Kidney (tissue), 22 donors: ENCODE results near the gene ART1. TPM values are rescaled to one million over a fixed set of nuclear protein-coding genes. Genes with fewer than 3 reads are reported as not detected.
A peak's percentile ranks its signal among the peaks of the same experiment; 100 is the strongest.
"Not testable (repeated sequence)": the region's sequence is repeated elsewhere in the genome, so short reads cannot be mapped to it uniquely, and the experiment has no call there.

ENCODE experiments used
- DNase-seq, 5 donors: peaks; one replicate each; pipeline ENCODE4 v3.0.0-alpha.2; 2013 to 2020
- FAIRE-seq: peaks from 2 replicates; lab custom pipeline; 2012; peaks lifted over from hg19 to GRCh38; lab: Jason Lieb, UNC
- H3K27ac ChIP-seq, 2 donors: one replicate each; pipeline ENCODE4 v1.7.0; 2013; ENCODE audit warnings: low read depth in 2 of 2, low read length in 2 of 2, inconsistent platforms in 1 of 2
- H3K27me3 ChIP-seq: one replicate; pipeline ENCODE4 v1.7.1; 2013; ENCODE audit warnings: low read length, inconsistent platforms; ENCODE audit not compliant: control insufficient read depth, insufficient read depth
- H3K36me3 ChIP-seq, 3 donors: one replicate each; pipeline versions ENCODE4 v1.7.0 to v1.7.1; 2013; ENCODE audit warnings: low read length in 3 of 3, control low read depth in 1 of 3, inconsistent platforms in 1 of 3; ENCODE audit not compliant: insufficient read depth in 3 of 3, control insufficient read depth in 2 of 3
- H3K4me1 ChIP-seq, 3 donors: one replicate each; pipeline versions ENCODE4 v1.7.0 to v1.7.1; 2013; ENCODE audit warnings: low read length in 3 of 3, inconsistent platforms in 1 of 3, low read depth in 1 of 3; ENCODE audit not compliant: control insufficient read depth in 2 of 3, insufficient read depth in 2 of 3
- H3K4me3 ChIP-seq, 3 donors: one replicate each; pipeline versions ENCODE4 v1.7.0 to v1.8.1; 2013; ENCODE audit warnings: low read length in 3 of 3, control low read depth in 1 of 3, inconsistent platforms in 1 of 3
- H3K9ac ChIP-seq, 3 donors: one replicate each; pipeline versions ENCODE4 v1.7.0 to v1.7.1; 2013; ENCODE audit warnings: low read length in 3 of 3, control low read depth in 1 of 3, inconsistent platforms in 1 of 3
- H3K9me3 ChIP-seq, 3 donors: one replicate each; pipeline versions ENCODE4 v1.7.0 to v1.7.1; 2013; ENCODE audit warnings: low read length in 3 of 3, control low read depth in 1 of 3, inconsistent platforms in 1 of 3; ENCODE audit not compliant: control insufficient read depth in 2 of 3, insufficient read depth in 1 of 3
- CTCF ChIP-seq: IDR thresholded peaks from 3 replicates; pipeline ENCODE4 v1.5.1; 2012; ENCODE audit warnings: mild to moderate bottlenecking, moderate library complexity, borderline replicate concordance; ENCODE audit not compliant: insufficient read depth; ENCODE audit errors: extremely low read depth
- intact Hi-C: fragments of 100-400 bp; cut with DNase I; formaldehyde crosslinking; loops from one replicate; pipeline ENCODE4 v1.11.1; 2022
- long read RNA-seq, 10 donors: library from polyadenylated mRNA in 1 of 10; unstranded in 1 of 10; transcript quantifications; one replicate each; pipeline ENCODE4 v2.0.0 and lab custom pipeline, GENCODE V29; 2021 to 2026
- polyA plus RNA-seq: library from polyadenylated mRNA; stranded (reverse); fragments of 350-450 nt; fragmentation: Illumina TruSeq; extraction: RNeasy Lipid Tissue Mini Kit (QIAGEN cat#74804); gene quantifications from one replicate; pipeline ENCODE4 v1.2.3, GENCODE V29; 2014; ENCODE audit warnings: low read depth, low replicate concordance; ENCODE audit not compliant: insufficient read depth
- total RNA-seq: library from RNA; stranded (reverse); fragmentation: NEBNext Ultra II Directional; extraction: Animal tissue kit (Norgen Biotek cat#: 25700); gene quantifications from one replicate; pipeline ENCODE4 v1.2.1, GENCODE V29; 2021
- donor health status: control.
- donor health status: control.
- donor health status: control.
- donor health status: control.
- donor health status: control.
- donor health status: DM: yes; HTN: yes; CAD: no.
- donor health status: Normal renal cell carcinoma (clear cell type).

ART1 gene
- total RNA-seq (0.31 TPM), polyA plus RNA-seq (not detected)
- long read RNA-seq, donor 1, result 0 reads
- long read RNA-seq, donor 2, result 0 reads
- long read RNA-seq, donor 3, result 0 reads
- long read RNA-seq, donor 4, result 0 reads
- long read RNA-seq, donor 5, result 0 reads
- long read RNA-seq, donor 6, result 0 reads
- long read RNA-seq, donor 7, result 0 reads
- long read RNA-seq, donor 8, result 0 reads
- long read RNA-seq, donor 9, result 0 reads
- long read RNA-seq, donor 10, result 0 reads

- H3K4me3 ChIP-seq, result no peak within 1 kb of the TSS
- H3K4me1 ChIP-seq, result peaks cover 0 to 9% (median 6%) of the 10 kb centered on the region in 3 donors
- intact Hi-C loops, result no loop called here
- DNase-seq, result peak in 1 of 5 donors; percentile 25
- H3K9ac ChIP-seq, result no peak within 1 kb of the TSS
- H3K9me3 ChIP-seq, result no peaks in the 10 kb centered on the region
- peak within 1 kb of the TSS in 1 of 2 donors; percentile 64 for H3K27ac ChIP-seq
- H3K36me3 ChIP-seq, result no peaks in the 10 kb centered on the region
- no peaks in the 10 kb centered on the region for H3K27me3 ChIP-seq
- no peak for FAIRE-seq
- TF ChIP-seq CTCF, result no peak
These were observed at the start of gene ART1 for GRCh38 chr11:3644817-3645235. ART1 (plus strand) TSS chr11:3645128; CDS start chr11:3659214, 14,086 bp downstream.

- H3K9ac ChIP-seq, H3K36me3 ChIP-seq, H3K4me1 ChIP-seq, H3K4me3 ChIP-seq, DNase-seq, FAIRE-seq, H3K27me3 ChIP-seq, H3K27ac ChIP-seq, H3K9me3 ChIP-seq, intact Hi-C loops: not testable (repeated sequence)
These were observed 47.2 kb upstream of the ART1 start for GRCh38 chr11:3597743-3598142.

GRCh38 chr11:3600201-3600600, 44.7 kb upstream of the ART1 start:
- intact Hi-C loops, H3K27me3 ChIP-seq, H3K36me3 ChIP-seq, H3K4me1 ChIP-seq, H3K27ac ChIP-seq, H3K9ac ChIP-seq, DNase-seq, H3K4me3 ChIP-seq, FAIRE-seq, H3K9me3 ChIP-seq: not testable (repeated sequence)

- no peaks in the 10 kb centered on the region for H3K36me3 ChIP-seq
- no peak for TF ChIP-seq CTCF
- no peaks in the 10 kb centered on the region for H3K9me3 ChIP-seq
- intact Hi-C loops, result no loop called here
- no peak overlapping the region for H3K4me3 ChIP-seq
- no peak overlapping the region for H3K9ac ChIP-seq
- DNase-seq (no peak), FAIRE-seq (no peak)
- no peak overlapping the region for H3K27ac ChIP-seq
- no peaks in the 10 kb centered on the region for H3K4me1 ChIP-seq
- H3K27me3 ChIP-seq, result no peaks in the 10 kb centered on the region
These were observed 40.8 kb upstream of the ART1 start for GRCh38 chr11:3604167-3604566.
